Stimulated activated CD8-positive, alpha-beta memory T cell treated with anti-CD3 and anti-CD28 coated beads, Interleukin-4, amount 100 ng/mL, for 4 hours (primary cell): ENCODE results near the gene CEP97.

Source experiments
- DNase-seq, 2 donors: peaks; one replicate each; pipeline ENCODE4 v3.0.0-alpha.2; 2020; ENCODE audit warnings: low read depth in 2 of 2, low spot score in 1 of 2

CEP97 gene

GRCh38 chr3:101813817-101814440, 89.5 kb downstream of the CEP97 start:
- no peak for DNase-seq

- no peak for DNase-seq
Measured at GRCh38 chr3:101814835-101815234, 90.4 kb downstream of the CEP97 start.

GRCh38 chr3:101816215-101817149, 92.1 kb downstream of the CEP97 start:
- DNase-seq: no peak

- no peak for DNase-seq
Measured at GRCh38 chr3:101817992-101818391, 93.6 kb downstream of the CEP97 start.

- no peak for DNase-seq
Measured at GRCh38 chr3:101819649-101820206, 95.3 kb downstream of the CEP97 start.
